Panc1 (cell line): ENCODE results near the gene GRID1. TPM values are rescaled to one million over a fixed set of nuclear protein-coding genes. Genes with fewer than 3 reads are reported as not detected.
"Not testable (repeated sequence)": the region's sequence is repeated elsewhere in the genome, so short reads cannot be mapped to it uniquely, and the experiment has no call there.

Experiments used
- ATAC-seq: fragments of 200-7000 bp; cut with Tn5 transposase; 2 replicates; pipeline ENCODE4 v1.9.1; 2020; ENCODE audit warnings: mild to moderate bottlenecking, moderate library complexity
- BruUV-seq: library from RNA; stranded (reverse); fragments of 400-500 nt; replicated peaks from 2 replicates; lab custom pipeline; 2021; lab: Mats Ljungman, UMichigan
- CTCF ChIA-PET: fragments of 300-600 bp; sonication (Branson Sonifier 250); formaldehyde crosslinking; loops from one replicate; lab custom pipeline; 2022; ENCODE audit warnings: antibody characterized with exemption; lab: Charles Lee
- POLR2A ChIA-PET: fragments of 300-600 bp; sonication (Branson Sonifier 250); formaldehyde crosslinking; loops from one replicate; lab custom pipeline; 2022; ENCODE audit warnings: antibody characterized with exemption; lab: Charles Lee
- DNase-seq: peaks from one replicate; pipeline ENCODE4 v3.0.0-alpha.2; 2010; ENCODE audit warnings: low read depth, low spot score
- H3K27ac ChIP-seq: 2 replicates; pipeline ENCODE4 v1.5.1; 2011; ENCODE audit warnings: mild to moderate bottlenecking, low read length, inconsistent platforms
- H3K27me3 ChIP-seq: fragments of 200-500 bp; sonication (Bioruptor generic); 2 replicates; pipeline ENCODE4 v1.6.0; 2014; ENCODE audit warnings: low read length, inconsistent platforms; ENCODE audit not compliant: control insufficient read depth, insufficient read depth
- H3K36me3 ChIP-seq: fragments of 200-500 bp; sonication (Bioruptor generic); 2 replicates; pipeline ENCODE4 v1.5.1; 2014; ENCODE audit warnings: inconsistent platforms, mild to moderate bottlenecking, low read length, moderate library complexity; ENCODE audit not compliant: control insufficient read depth, insufficient read depth
- H3K4me1 ChIP-seq: 2 replicates; pipeline ENCODE4 v1.5.1; 2011; ENCODE audit warnings: inconsistent platforms, mild to moderate bottlenecking, low read length, moderate library complexity; ENCODE audit not compliant: control insufficient read depth, insufficient read depth
- H3K4me3 ChIP-seq, 2 experiments: 2 replicates each; pipeline ENCODE4 v1.5.1; 2011 to 2012; ENCODE audit warnings: low read depth in 2 of 2, low read length in 2 of 2, mild to moderate bottlenecking in 2 of 2, inconsistent platforms in 1 of 2, moderate library complexity in 1 of 2
- H3K9me3 ChIP-seq: fragments of 200-500 bp; sonication (Bioruptor generic); 2 replicates; pipeline ENCODE4 v1.5.1; 2014; ENCODE audit warnings: low read depth, mild to moderate bottlenecking, inconsistent platforms, low read length, moderate library complexity; ENCODE audit not compliant: control insufficient read depth, insufficient read depth
- CTCF ChIP-seq: fragments of 450-650 bp; IDR thresholded peaks from 2 replicates; pipeline ENCODE4 v1.5.1; 2017; ENCODE audit warnings: mild to moderate bottlenecking
- POLR2AphosphoS5 ChIP-seq: IDR thresholded peaks from 2 replicates; pipeline ENCODE4 v1.6.1; 2012; ENCODE audit warnings: mild to moderate bottlenecking, low read depth, low read length, moderate library complexity
- REST ChIP-seq, 2 experiments: IDR thresholded peaks; 2 replicates each; pipeline ENCODE4 v1.6.1; 2011 to 2012; ENCODE audit warnings: low read depth in 2 of 2, control low read depth in 1 of 2, low read length in 1 of 2, mild to moderate bottlenecking in 1 of 2, moderate library complexity in 1 of 2; ENCODE audit not compliant: insufficient read depth in 1 of 2
- SIN3A ChIP-seq: IDR thresholded peaks from 2 replicates; pipeline ENCODE4 v1.6.1; 2012; ENCODE audit warnings: low read depth, mild to moderate bottlenecking, low read length, moderate library complexity, borderline replicate concordance; ENCODE audit not compliant: insufficient read depth
- TCF7L2 ChIP-seq: IDR thresholded peaks from 2 replicates; pipeline ENCODE4 v1.6.1; 2011; ENCODE audit warnings: mild to moderate bottlenecking, low read depth, low read length, inconsistent platforms
- in situ Hi-C: cut with HindIII; loops from 2 replicates; pipeline ENCODE4 v1.10.0; 2016; ENCODE audit warnings: low sequenced_read_pairs, low pct_unique_long_range_greater_than_20kb
- intact Hi-C: fragments of 100-400 bp; cut with micrococcal nuclease; formaldehyde crosslinking; loops from one replicate; pipeline ENCODE4 v1.10.0; 2022; ENCODE audit not compliant: unreplicated experiment
- total RNA-seq: library from RNA; stranded (reverse); gene quantifications from one replicate; pipeline ENCODE4 v1.2.1, GENCODE V29; 2021; ENCODE audit not compliant: unreplicated experiment

The GRID1 gene
- total RNA-seq, 1 experiment from 2014 or later: 2.3 TPM

DNA sequence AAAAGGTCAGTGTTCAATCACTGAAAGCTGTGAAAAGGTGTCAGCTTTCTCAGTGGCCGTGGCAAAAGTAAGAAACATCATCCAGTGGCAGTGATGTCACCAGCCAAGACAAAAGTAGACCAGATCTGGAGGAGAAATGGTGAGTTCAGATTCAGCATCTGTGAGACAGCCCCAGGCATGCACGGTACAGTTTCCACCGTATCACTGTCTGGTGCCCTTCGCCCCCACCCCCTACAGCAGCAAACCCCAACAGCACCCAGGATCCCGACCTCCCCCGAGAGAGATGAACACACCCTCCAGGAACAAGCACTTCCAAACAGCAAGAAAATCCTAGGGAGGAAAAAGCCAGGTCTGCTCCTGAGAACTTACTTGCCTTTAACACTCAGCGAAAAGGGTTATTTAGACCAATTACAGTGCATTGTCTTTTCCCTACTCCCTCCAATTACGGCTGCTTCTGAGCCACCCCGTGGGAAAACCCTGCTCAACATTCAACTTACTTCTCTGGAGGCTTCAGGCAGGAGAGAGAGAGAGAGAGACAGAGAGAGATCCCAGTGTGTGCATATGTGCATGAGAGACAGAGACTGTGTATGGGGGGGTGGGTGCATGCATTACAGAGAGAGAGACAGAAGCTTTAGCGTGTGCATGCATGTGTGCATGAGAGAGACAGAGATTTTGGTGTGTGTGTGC, 189.6 kb downstream of the GRID1 start:
- no peak for TF ChIP-seq TCF7L2
- no peak for TF ChIP-seq CTCF
- TF ChIP-seq SIN3A: no peak
- no peak for TF ChIP-seq REST (IDR thresholded peaks at IDR 0.05; ENCODE audit: insufficient read depth in 1 of 2, low read depth in 2 of 2, low read length in 1 of 2)
- TF ChIP-seq POLR2AphosphoS5: no peak
- ChIA-PET POLR2A (no interaction called here), CTCF (no interaction called here)
- Histone ChIP-seq H3K4me1 (no peaks in the 10 kb centered on the region), H3K9me3 (no peaks in the 10 kb centered on the region), H3K27ac (no peak overlapping the region), H3K4me3 (no peak overlapping the region), H3K36me3 (no peaks in the 10 kb centered on the region), H3K27me3 (peaks cover 5% of the 10 kb centered on the region; the same call in 1 of the 2 replicates)
- no peak for DNase-seq
- ATAC-seq: no peak
- in situ Hi-C loops (no loop called here), intact Hi-C loops (loop anchor here (10.0 kb wide), 1 partner anchor 198 kb away; no protein-coding TSS in a partner anchor)
- BruUV-seq: no TSS peak

- H3K27ac ChIP-seq, H3K36me3 ChIP-seq, H3K4me1 ChIP-seq, DNase-seq, ATAC-seq, in situ Hi-C loops, H3K27me3 ChIP-seq, BruUV-seq, H3K9me3 ChIP-seq, H3K4me3 ChIP-seq: not testable (repeated sequence)
- CTCF ChIA-PET: interaction anchor here (0.7 kb wide), 1 partner anchor 95 kb away, joined by 4 read pairs; no protein-coding TSS in a partner anchor
- POLR2A ChIA-PET: interaction anchor here (0.6 kb wide), 1 partner anchor 86 kb away, joined by 3 read pairs; no protein-coding TSS in a partner anchor
- intact Hi-C loops: loop anchor here (10.0 kb wide), 1 partner anchor 199 kb away; no protein-coding TSS in a partner anchor
Measured at GRCh38 chr10:86175476-86175875, 191.1 kb downstream of the GRID1 start.

DNA sequence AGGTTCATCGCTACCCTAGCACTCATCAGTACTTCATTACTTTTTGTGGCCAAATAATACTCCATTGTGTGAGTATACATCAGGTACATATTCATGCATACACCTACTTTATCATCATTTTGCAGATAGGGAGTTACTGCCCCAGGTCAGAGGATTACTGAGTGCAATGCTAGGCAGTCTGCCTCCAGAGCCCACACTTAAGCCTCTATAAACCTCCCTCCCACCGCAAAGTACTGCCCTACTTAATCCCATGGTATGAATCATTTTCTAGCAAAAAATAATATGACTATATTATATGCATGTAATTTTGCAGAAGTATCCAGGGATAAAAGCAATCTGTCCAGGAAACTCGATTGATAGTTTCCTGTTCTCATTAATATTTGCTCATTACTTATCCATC, 194.3 kb downstream of the GRID1 start:
- Histone ChIP-seq H3K4me3 (no peak overlapping the region), H3K9me3 (no peaks in the 10 kb centered on the region), H3K36me3 (no peaks in the 10 kb centered on the region), H3K4me1 (no peaks in the 10 kb centered on the region), H3K27ac (no peak overlapping the region), H3K27me3 (no peaks in the 10 kb centered on the region; the same call in 1 of the 2 replicates)
- intact Hi-C loops (loop anchor here (10.0 kb wide), 1 partner anchor 202 kb away; no protein-coding TSS in a partner anchor), in situ Hi-C loops (no loop called here)
- TF ChIP-seq CTCF: no peak
- ATAC-seq (no peak), DNase-seq (no peak)
- CTCF ChIA-PET: no interaction called here
- POLR2A ChIA-PET: no interaction called here
- no TSS peak for BruUV-seq
